Retinal pigment epithelial cell (primary cell): ENCODE measurements around the gene RNF115.
"Not testable (repeated sequence)": the region's sequence is repeated elsewhere in the genome, so short reads cannot be mapped to it uniquely, and the experiment has no call there.

Source experiments
- DNase-seq: peaks from one replicate; pipeline ENCODE4 v3.0.0-alpha.2; 2010; ENCODE audit warnings: low read depth
- H3K4me3 ChIP-seq: 2 replicates; pipeline ENCODE4 v1.5.1; 2011; ENCODE audit warnings: mild to moderate bottlenecking, low read length, control low read depth, moderate library complexity
- TF ChIP-seq, protein P1 (sequence below): conservative IDR thresholded peaks from 2 replicates; pipeline ENCODE4 v1.5.1; 2011; ENCODE audit warnings: low read depth, low read length, control low read depth, inconsistent platforms

Gene RNF115

DNA sequence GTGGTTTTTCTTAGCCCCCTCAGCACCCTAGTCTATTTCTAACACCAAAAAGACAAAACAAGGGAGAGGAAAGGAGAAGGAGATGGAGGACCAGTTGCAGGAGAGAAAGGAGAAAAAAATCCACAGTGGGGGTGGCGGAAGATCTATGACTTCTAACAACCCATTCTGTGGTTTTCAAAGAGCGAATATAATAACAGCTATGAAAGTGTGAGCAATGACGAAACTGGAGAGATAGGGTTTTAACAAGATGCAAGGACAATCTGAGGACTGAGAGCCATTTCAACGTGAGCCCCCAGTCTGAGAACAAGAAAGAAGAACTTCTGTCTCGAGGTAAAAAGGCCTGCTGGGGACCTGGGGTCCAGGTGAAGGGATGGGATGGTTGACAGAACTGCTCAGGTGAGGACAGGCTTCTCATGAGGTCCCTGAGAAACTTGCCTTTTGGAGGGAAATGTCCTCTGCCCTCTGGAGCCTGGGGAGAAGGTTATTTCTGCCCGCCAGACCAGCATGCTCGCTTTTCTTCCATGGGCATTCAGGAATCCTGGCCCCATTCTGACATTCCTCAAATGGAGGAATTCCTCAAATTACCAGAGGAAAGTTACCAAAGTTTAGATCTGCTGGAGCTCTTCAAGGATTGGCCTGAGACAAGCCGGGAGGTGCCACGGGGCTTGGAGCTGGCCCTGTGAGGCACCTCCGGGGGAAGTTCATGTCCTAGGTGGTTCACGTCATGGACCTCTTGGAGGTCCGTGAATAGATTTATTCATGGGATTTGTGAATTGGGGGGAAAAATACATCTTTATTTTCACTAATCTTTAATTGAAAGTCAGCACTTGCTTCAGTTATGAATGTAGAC is 104.4 kb downstream of the RNF115 start, which contains the start of gene CD160:
Gene CD160, plus strand, starts transcription at position 270 of the 850 bp plus-strand sequence. CDS start 8,829 bp downstream, outside the sequence.
- TF ChIP-seq, protein P1, sequence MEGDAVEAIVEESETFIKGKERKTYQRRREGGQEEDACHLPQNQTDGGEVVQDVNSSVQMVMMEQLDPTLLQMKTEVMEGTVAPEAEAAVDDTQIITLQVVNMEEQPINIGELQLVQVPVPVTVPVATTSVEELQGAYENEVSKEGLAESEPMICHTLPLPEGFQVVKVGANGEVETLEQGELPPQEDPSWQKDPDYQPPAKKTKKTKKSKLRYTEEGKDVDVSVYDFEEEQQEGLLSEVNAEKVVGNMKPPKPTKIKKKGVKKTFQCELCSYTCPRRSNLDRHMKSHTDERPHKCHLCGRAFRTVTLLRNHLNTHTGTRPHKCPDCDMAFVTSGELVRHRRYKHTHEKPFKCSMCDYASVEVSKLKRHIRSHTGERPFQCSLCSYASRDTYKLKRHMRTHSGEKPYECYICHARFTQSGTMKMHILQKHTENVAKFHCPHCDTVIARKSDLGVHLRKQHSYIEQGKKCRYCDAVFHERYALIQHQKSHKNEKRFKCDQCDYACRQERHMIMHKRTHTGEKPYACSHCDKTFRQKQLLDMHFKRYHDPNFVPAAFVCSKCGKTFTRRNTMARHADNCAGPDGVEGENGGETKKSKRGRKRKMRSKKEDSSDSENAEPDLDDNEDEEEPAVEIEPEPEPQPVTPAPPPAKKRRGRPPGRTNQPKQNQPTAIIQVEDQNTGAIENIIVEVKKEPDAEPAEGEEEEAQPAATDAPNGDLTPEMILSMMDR = no peak
- no peak for DNase-seq
- no peak within 1 kb of the TSS for H3K4me3 ChIP-seq

DNA sequence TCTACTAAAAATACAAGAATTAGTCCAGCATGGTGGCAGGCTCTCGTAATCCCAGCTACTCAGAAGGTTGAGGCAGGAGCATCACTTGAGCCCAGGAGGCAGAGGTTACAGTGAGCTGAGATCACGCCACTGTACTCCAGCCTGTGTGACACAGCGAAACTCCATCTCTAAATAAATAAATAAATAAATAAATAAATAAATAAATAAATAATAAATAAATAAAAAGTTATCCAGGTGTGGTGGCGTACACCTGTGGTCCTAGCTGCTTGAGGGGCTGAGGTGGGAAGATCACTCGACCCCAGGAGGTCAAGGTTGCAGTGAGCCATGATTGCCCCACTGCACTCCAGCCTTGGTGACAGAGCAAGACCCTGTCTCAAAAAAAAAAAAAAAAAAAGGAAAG is 105.4 kb downstream of the RNF115 start:
- not testable (repeated sequence) for DNase-seq

DNA sequence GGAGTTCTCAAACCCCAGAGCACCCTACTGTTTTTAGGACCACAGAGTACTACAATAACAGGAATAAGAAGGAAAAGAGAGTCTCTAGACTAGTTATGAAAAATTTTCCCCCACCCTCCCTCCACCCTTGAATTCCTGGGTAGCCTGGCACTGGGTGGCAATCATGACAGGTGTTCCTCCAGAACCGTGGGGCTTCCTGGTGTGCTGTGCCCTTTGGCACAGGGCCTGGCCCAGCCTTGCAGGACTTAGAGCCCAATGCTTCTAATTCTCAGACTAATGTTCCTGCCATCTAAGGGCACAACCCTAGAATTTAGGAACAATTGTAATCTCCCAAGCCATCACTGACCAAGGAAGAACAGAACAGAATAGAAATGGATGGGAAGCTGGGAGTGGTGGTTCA is 106.1 kb downstream of the RNF115 start:
- DNase-seq = no peak
- TF ChIP-seq, protein P1 = no peak
- no peak overlapping the region for H3K4me3 ChIP-seq

More for the DNA sequence above, 105.4 kb downstream of the RNF115 start:
- H3K4me3 ChIP-seq = not testable (repeated sequence)

DNA sequence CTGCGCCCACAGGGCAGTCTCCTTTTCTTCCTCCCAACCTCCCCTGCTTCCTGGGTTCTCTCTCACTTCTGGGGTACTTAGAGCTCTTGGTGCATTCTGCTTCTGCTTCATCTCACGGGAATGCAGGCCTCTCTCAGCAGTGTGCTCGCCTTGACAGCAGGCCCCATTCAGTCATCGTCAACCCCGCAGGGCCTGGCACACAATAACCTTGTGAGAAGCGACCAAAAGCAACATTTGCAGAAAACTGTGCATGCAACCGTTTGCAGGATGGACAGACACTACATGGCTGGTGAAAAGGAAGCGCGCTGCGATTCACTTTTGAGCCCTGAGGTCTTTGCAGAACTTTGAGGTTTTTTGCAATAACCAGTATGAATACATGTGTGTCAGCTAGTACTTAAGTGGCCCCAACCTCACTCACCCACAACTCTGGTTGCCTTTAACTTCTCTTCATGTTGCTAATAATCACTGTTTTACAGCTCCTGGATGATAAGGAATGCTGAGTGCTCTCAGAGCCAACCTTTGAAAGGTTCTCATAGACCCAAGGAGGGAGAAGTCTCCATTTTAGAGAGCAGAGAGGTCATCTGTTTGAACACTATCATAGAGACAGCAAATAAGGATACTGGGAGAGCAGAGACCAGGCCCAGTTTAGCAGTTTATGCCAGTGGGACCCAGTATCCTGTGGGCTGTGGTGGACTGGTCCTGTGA is 107.1 kb downstream of the RNF115 start:
- TF ChIP-seq, protein P1 = no peak
- no peak for DNase-seq
- H3K4me3 ChIP-seq = no peak overlapping the region

DNA sequence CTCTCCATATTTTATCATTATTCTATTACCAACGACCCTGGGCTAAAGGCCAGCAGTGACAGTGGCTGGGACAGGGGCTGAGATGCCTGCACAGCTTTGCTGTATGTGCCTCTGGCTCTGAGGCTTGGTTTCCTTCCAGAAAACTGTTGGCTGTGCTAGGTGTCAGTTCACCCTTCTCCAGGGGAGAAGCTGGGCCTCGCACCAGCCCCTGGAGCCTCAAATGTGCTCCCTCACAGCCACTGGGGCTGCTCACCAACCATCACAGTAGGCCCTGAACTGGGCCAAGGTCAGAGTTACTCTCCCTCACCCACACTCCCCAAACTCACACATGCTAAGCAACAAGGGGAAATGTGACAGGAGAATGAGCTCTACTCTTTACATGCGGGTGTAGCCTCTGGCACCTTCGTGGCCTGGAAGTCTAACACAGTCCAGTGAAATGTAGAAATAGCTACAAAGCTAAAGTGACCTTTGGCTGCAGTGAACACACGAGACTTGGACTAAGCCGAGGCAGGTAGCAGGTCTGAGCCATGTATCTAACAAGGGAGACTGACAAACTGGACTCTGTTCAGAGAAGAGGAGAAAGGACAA is 109.3 kb downstream of the RNF115 start:
- H3K4me3 ChIP-seq = no peak overlapping the region
- no peak for DNase-seq
- TF ChIP-seq, protein P1 = no peak

DNA sequence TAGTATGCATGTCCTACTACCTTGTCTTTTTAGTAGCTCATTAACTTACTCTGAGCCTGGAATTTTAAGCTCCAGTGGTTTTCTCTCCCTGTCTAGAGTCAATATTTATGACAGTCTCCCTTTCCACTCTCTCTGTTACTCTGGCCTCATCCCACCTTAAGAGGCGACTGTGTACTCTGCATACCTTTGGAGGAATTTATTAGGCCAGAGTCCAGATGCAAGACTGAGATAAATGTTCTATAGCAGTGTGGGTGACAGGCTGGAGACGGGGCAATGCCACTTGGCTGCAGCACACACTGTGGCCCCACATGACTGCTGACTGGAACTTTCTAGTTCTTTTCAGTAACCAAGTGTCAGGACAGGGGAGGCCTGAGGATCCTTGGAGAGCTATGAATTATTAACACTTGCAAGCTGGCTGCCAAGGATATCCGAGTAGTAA is 112.7 kb downstream of the RNF115 start:
- TF ChIP-seq, protein P1 = no peak
- no peak overlapping the region for H3K4me3 ChIP-seq
- no peak for DNase-seq

DNA sequence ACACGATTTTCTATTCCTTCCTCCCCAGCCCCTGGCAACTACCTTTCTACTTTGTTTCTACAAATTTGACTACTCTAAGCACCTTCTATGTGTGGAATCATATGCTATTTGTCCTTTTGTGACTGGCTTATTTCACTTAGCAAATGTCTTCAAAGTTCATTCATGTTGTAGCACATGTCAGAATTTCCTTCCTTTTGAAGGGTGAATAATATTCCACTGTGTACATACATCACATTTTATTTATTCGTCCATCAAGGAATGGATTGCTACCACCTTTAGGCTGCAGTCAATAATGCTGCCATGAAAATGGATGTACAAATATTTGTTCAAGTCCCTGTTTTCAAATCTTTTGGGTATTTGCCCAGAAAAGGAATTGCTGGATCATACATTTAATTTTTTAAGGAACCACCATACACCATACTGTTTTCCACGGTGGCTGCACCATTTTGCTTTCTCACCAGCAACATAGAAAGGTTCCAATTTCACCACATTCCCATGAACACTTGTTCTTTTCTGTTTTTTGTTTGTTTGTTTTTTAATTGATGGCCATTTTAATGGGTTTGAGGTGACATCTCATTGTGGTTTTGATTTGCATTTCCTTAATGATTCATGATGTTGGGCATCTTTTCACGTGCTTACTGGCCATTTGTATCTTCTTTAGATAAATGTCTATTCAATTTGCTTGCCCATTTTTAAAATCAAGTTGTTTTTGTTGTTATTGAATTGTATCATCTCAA is 113.4 kb downstream of the RNF115 start:
- DNase-seq = no peak
- no peak overlapping the region for H3K4me3 ChIP-seq
- TF ChIP-seq, protein P1 = no peak
